ENCODE results near the gene PRR20D. TPM values are rescaled to one million over a fixed set of nuclear protein-coding genes. Genes with fewer than 3 reads are reported as not detected.
"Not testable (repeated sequence)": the region's sequence is repeated elsewhere in the genome, so short reads cannot be mapped to it uniquely, and the experiment has no call there.

PRR20D gene
- total RNA-seq, 1 donor from 2014 or later = not detected

DNA sequence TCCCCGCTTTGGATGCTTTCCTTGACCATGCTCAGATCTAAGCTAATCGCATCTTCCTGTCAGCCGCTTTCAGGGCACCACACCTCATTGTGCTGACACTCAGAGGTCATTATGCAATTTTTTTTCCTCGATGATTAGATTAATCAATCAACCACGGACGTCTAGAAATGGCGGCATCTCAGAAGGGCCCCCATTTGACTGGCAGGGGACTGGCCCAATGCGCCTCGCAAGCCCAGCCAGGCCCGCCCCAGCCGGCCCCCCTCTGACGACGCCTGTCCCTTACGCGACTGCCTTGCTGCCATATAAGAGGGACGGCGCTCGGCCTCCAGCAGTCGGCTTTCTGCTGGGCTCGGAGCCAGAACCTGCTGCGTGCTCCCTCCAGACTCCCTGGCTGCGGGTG, 6.7 kb upstream of the PRR20D start, which contains the start of gene PRR20C:
PRR20C (plus strand) TSS at position 301 of the 400 bp plus-strand sequence. CDS start 387 bp downstream, outside the sequence.
- not testable (repeated sequence) for H3K27ac ChIP-seq (ENCODE audit: low read depth, low read length); H3K36me3 Mint-ChIP-seq (ENCODE audit: low read depth, unreplicated experiment); H3K4me3 Mint-ChIP-seq (ENCODE audit: unreplicated experiment); H3K9me3 ChIP-seq (ENCODE audit: insufficient read depth, low read depth, low read length); DNase-seq (ENCODE audit: low read depth); H3K27ac Mint-ChIP-seq (ENCODE audit: unreplicated experiment); H3K27me3 Mint-ChIP-seq (ENCODE audit: low read depth, unreplicated experiment); H3K4me1 Mint-ChIP-seq (ENCODE audit: low read depth, unreplicated experiment); FAIRE-seq; H3K79me2 ChIP-seq (ENCODE audit: insufficient read depth, low read length); H3K9ac ChIP-seq (ENCODE audit: low read length); H2AFZ ChIP-seq (ENCODE audit: low read depth, low read length); H3K27me3 ChIP-seq (ENCODE audit: insufficient read depth, low read length); H3K36me3 ChIP-seq (ENCODE audit: insufficient read depth, low read length); H4K20me1 ChIP-seq (ENCODE audit: insufficient read depth, low read length); H3K4me1 ChIP-seq (ENCODE audit: insufficient read depth, low read length); H3K9me3 Mint-ChIP-seq (ENCODE audit: unreplicated experiment); H3K4me2 ChIP-seq (ENCODE audit: low read length); H3K4me3 ChIP-seq (ENCODE audit: insufficient read depth, low read depth, low read length)

DNA sequence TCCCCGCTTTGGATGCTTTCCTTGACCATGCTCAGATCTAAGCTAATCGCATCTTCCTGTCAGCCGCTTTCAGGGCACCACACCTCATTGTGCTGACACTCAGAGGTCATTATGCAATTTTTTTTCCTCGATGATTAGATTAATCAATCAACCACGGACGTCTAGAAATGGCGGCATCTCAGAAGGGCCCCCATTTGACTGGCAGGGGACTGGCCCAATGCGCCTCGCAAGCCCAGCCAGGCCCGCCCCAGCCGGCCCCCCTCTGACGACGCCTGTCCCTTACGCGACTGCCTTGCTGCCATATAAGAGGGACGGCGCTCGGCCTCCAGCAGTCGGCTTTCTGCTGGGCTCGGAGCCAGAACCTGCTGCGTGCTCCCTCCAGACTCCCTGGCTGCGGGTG, 6.5 kb downstream of the PRR20D start, which contains the start of gene PRR20E:
PRR20E (plus strand) TSS at position 301 of the 400 bp plus-strand sequence. CDS start 387 bp downstream, outside the sequence.
- H2AFZ ChIP-seq (ENCODE audit: low read depth, low read length); H3K9ac ChIP-seq (ENCODE audit: low read length); H4K20me1 ChIP-seq (ENCODE audit: insufficient read depth, low read length); H3K4me3 Mint-ChIP-seq (ENCODE audit: unreplicated experiment); H3K4me1 Mint-ChIP-seq (ENCODE audit: low read depth, unreplicated experiment); DNase-seq (ENCODE audit: low read depth); H3K27me3 ChIP-seq (ENCODE audit: insufficient read depth, low read length); H3K79me2 ChIP-seq (ENCODE audit: insufficient read depth, low read length); H3K36me3 ChIP-seq (ENCODE audit: insufficient read depth, low read length); H3K27me3 Mint-ChIP-seq (ENCODE audit: low read depth, unreplicated experiment); H3K4me2 ChIP-seq (ENCODE audit: low read length); H3K9me3 ChIP-seq (ENCODE audit: insufficient read depth, low read depth, low read length); H3K27ac ChIP-seq (ENCODE audit: low read depth, low read length); H3K4me3 ChIP-seq (ENCODE audit: insufficient read depth, low read depth, low read length); FAIRE-seq; H3K9me3 Mint-ChIP-seq (ENCODE audit: unreplicated experiment); H3K36me3 Mint-ChIP-seq (ENCODE audit: low read depth, unreplicated experiment); H3K4me1 ChIP-seq (ENCODE audit: insufficient read depth, low read length); H3K27ac Mint-ChIP-seq (ENCODE audit: unreplicated experiment): not testable (repeated sequence)

DNA sequence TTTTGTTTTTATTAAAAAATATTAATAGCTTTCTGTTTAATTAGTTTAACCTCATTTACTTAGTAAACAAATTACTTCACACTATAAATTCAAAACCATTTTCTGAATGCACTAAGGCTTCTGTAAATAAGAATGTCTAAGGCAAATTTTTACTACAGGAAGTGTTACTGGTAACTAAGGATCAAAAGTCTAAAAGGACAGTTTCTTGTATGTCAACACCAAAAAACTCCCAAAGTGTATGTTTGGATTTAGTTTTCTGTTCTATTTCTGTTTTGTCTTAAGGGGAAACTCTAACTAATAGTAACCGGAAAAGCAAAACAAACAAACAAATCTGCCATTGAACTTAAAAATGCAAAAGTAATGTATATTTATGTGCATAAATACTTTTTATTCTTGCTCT, 31.2 kb downstream of the PRR20D start:
- H2AFZ ChIP-seq (ENCODE audit: low read depth, low read length) = no peak overlapping the region
- no peaks in the 10 kb centered on the region for H3K27me3 ChIP-seq (ENCODE audit: insufficient read depth, low read length)
- Mint-ChIP-seq H3K4me1 (ENCODE audit: low read depth, unreplicated experiment) (no peaks in the 10 kb centered on the region), H3K4me3 (ENCODE audit: unreplicated experiment) (no peak overlapping the region), H3K9me3 (ENCODE audit: unreplicated experiment) (no peaks in the 10 kb centered on the region), H3K27me3 (ENCODE audit: low read depth, unreplicated experiment) (no peaks in the 10 kb centered on the region), H3K36me3 (ENCODE audit: low read depth, unreplicated experiment) (no peaks in the 10 kb centered on the region), H3K27ac (ENCODE audit: unreplicated experiment) (no peak overlapping the region)
- H3K4me2 ChIP-seq (ENCODE audit: low read length) = no peak overlapping the region
- no peaks in the 10 kb centered on the region for H4K20me1 ChIP-seq (ENCODE audit: insufficient read depth, low read length)
- H3K9ac ChIP-seq (ENCODE audit: low read length) = no peak overlapping the region
- FAIRE-seq = no peak
- H3K79me2 ChIP-seq (ENCODE audit: insufficient read depth, low read length) = no peaks in the 10 kb centered on the region
- no peak overlapping the region for H3K4me3 ChIP-seq (ENCODE audit: insufficient read depth, low read depth, low read length)
- H3K36me3 ChIP-seq (ENCODE audit: insufficient read depth, low read length) = no peaks in the 10 kb centered on the region
- no peak for DNase-seq (ENCODE audit: low read depth)
- H3K27ac ChIP-seq (ENCODE audit: low read depth, low read length) = no peak overlapping the region
- no peak for TF ChIP-seq EZH2 (IDR thresholded peaks at IDR 0.05; ENCODE audit: insufficient read depth, low read length)
- TF ChIP-seq, protein P1, sequence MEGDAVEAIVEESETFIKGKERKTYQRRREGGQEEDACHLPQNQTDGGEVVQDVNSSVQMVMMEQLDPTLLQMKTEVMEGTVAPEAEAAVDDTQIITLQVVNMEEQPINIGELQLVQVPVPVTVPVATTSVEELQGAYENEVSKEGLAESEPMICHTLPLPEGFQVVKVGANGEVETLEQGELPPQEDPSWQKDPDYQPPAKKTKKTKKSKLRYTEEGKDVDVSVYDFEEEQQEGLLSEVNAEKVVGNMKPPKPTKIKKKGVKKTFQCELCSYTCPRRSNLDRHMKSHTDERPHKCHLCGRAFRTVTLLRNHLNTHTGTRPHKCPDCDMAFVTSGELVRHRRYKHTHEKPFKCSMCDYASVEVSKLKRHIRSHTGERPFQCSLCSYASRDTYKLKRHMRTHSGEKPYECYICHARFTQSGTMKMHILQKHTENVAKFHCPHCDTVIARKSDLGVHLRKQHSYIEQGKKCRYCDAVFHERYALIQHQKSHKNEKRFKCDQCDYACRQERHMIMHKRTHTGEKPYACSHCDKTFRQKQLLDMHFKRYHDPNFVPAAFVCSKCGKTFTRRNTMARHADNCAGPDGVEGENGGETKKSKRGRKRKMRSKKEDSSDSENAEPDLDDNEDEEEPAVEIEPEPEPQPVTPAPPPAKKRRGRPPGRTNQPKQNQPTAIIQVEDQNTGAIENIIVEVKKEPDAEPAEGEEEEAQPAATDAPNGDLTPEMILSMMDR (IDR thresholded peaks at IDR 0.05; ENCODE audit: insufficient read depth, low read depth, low read length) = no peak
- H3K9me3 ChIP-seq (ENCODE audit: insufficient read depth, low read depth, low read length) = peaks cover 3% of the 10 kb centered on the region
- H3K4me1 ChIP-seq (ENCODE audit: insufficient read depth, low read length) = no peaks in the 10 kb centered on the region

Measured in astrocyte (in vitro differentiated cells and primary cell).